ENCODE results near the gene TTC31.

- peak in 1 of 3 donors; percentile 27 for TF ChIP-seq CTCF (IDR thresholded peaks at IDR 0.05)
- TF ChIP-seq POLR2A (IDR thresholded peaks at IDR 0.05), result no peak
These were observed 24.5 kb downstream of the TTC31 start, which contains the start of gene PCGF1 for GRCh38 chr2:74507145-74507925.

Measured in lower leg skin (tissue), 3 donors.